Stimulated activated CD8-positive, alpha-beta memory T cell treated with anti-CD3 and anti-CD28 coated beads, Interleukin-7, amount 100 ng/mL, for 1 hour (primary cell): Measurements from ENCODE around the gene CMTM4.
"Not testable (repeated sequence)": the region's sequence is repeated elsewhere in the genome, so short reads cannot be mapped to it uniquely, and the experiment has no call there.

Experiments used
- DNase-seq, 2 donors: peaks; one replicate each; pipeline ENCODE4 v3.0.0-alpha.2; 2020; ENCODE audit warnings: low read depth in 2 of 2

CMTM4 gene

GRCh38 chr16:66641387-66641786 lies 55.2 kb downstream of the CMTM4 start:
- no peak for DNase-seq

GRCh38 chr16:66640724-66641314 lies 55.7 kb downstream of the CMTM4 start:
- DNase-seq, result no peak

GRCh38 chr16:66639091-66639885 lies 57.3 kb downstream of the CMTM4 start:
- no peak for DNase-seq

GRCh38 chr16:66637806-66638205 lies 58.7 kb downstream of the CMTM4 start:
- DNase-seq, result no peak

GRCh38 chr16:66636199-66636598 lies 60.3 kb downstream of the CMTM4 start:
- DNase-seq, result no peak

GRCh38 chr16:66635406-66635805 lies 61.1 kb downstream of the CMTM4 start:
- DNase-seq, result no peak

GRCh38 chr16:66634527-66635196 lies 61.9 kb downstream of the CMTM4 start:
- DNase-seq, result no peak

GRCh38 chr16:66631558-66631957 lies 65.0 kb downstream of the CMTM4 start:
- not testable (repeated sequence) for DNase-seq

- DNase-seq, result not testable (repeated sequence)
These were observed 65.8 kb downstream of the CMTM4 start for GRCh38 chr16:66630561-66631260.

GRCh38 chr16:66629856-66630255 lies 66.7 kb downstream of the CMTM4 start:
- DNase-seq, result no peak

- not testable (repeated sequence) for DNase-seq
These were observed 68.7 kb downstream of the CMTM4 start for GRCh38 chr16:66627611-66628378.

GRCh38 chr16:66623755-66624154 lies 72.8 kb downstream of the CMTM4 start:
- no peak for DNase-seq

- no peak for DNase-seq
These were observed 73.7 kb downstream of the CMTM4 start for GRCh38 chr16:66622863-66623262.

GRCh38 chr16:66621973-66622372 lies 74.6 kb downstream of the CMTM4 start:
- no peak for DNase-seq

GRCh38 chr16:66620429-66620795 lies 76.1 kb downstream of the CMTM4 start:
- DNase-seq, result no peak

- no peak for DNase-seq
These were observed 76.8 kb downstream of the CMTM4 start for GRCh38 chr16:66619534-66620428.

GRCh38 chr16:66618588-66619375 lies 77.8 kb downstream of the CMTM4 start:
- no peak for DNase-seq

- DNase-seq, result no peak
These were observed 78.8 kb downstream of the CMTM4 start for GRCh38 chr16:66617728-66618127.

- DNase-seq, result no peak
These were observed 79.5 kb downstream of the CMTM4 start for GRCh38 chr16:66617010-66617434.

- DNase-seq, result no peak
These were observed 80.0 kb downstream of the CMTM4 start for GRCh38 chr16:66616592-66616991.
